Activated T-cell treated with anti-CD3 and anti-CD28 coated beads, Interleukin-2, amount 50 U/mL, for 24 hours (primary cell): ENCODE data around the gene RMI2.

ENCODE experiments used
- DNase-seq: peaks from one replicate; pipeline ENCODE4 v3.0.0-alpha.2; 2020
- H3K27ac Mint-ChIP-seq: 2 replicates; pipeline ENCODE4 v1.8.0; 2020; ENCODE audit warnings: mild to moderate bottlenecking, mixed read lengths
- H3K27me3 Mint-ChIP-seq: 2 replicates; pipeline ENCODE4 v1.8.0; 2020; ENCODE audit warnings: mixed read lengths
- H3K36me3 Mint-ChIP-seq: 2 replicates; pipeline ENCODE4 v1.8.0; 2020; ENCODE audit warnings: low read depth, mixed read lengths
- H3K4me1 Mint-ChIP-seq: 2 replicates; pipeline ENCODE4 v1.8.0; 2020; ENCODE audit warnings: low read depth, mixed read lengths
- H3K4me3 Mint-ChIP-seq: 2 replicates; pipeline ENCODE4 v1.8.0; 2020; ENCODE audit warnings: mild to moderate bottlenecking, moderate library complexity, mixed read lengths
- H3K9me3 Mint-ChIP-seq: 2 replicates; pipeline ENCODE4 v1.8.0; 2020; ENCODE audit warnings: mixed read lengths

The RMI2 gene

GRCh38 chr16:11306381-11306780 lies 38.9 kb upstream of the RMI2 start:
- Mint-ChIP-seq H3K9me3 (no peaks in the 10 kb centered on the region), H3K4me3 (no peak overlapping the region), H3K36me3 (no peaks in the 10 kb centered on the region), H3K4me1 (peaks cover 31% of the 10 kb centered on the region), H3K27me3 (no peaks in the 10 kb centered on the region), H3K27ac (no peak overlapping the region)
- no peak for DNase-seq

- Mint-ChIP-seq H3K27me3 (no peaks in the 10 kb centered on the region), H3K36me3 (no peaks in the 10 kb centered on the region), H3K9me3 (no peaks in the 10 kb centered on the region), H3K27ac (no peak overlapping the region), H3K4me3 (no peak overlapping the region), H3K4me1 (peaks cover 37% of the 10 kb centered on the region)
- DNase-seq, result no peak
Observed at GRCh38 chr16:11306997-11307638, 38.1 kb upstream of the RMI2 start.

- peaks cover 44% of the 10 kb centered on the region for H3K4me1 Mint-ChIP-seq
- no peak for DNase-seq
- H3K9me3 Mint-ChIP-seq, result no peaks in the 10 kb centered on the region
- H3K4me3 Mint-ChIP-seq, result no peak overlapping the region
- H3K36me3 Mint-ChIP-seq, result no peaks in the 10 kb centered on the region
- no peaks in the 10 kb centered on the region for H3K27me3 Mint-ChIP-seq
- H3K27ac Mint-ChIP-seq, result no peak overlapping the region
Observed at GRCh38 chr16:11307639-11308492, 37.4 kb upstream of the RMI2 start.

- H3K9me3 Mint-ChIP-seq, result no peaks in the 10 kb centered on the region
- peaks cover 53% of the 10 kb centered on the region for H3K4me1 Mint-ChIP-seq
- no peak overlapping the region for H3K27ac Mint-ChIP-seq
- no peak for DNase-seq
- H3K36me3 Mint-ChIP-seq, result no peaks in the 10 kb centered on the region
- H3K4me3 Mint-ChIP-seq, result no peak overlapping the region
- no peaks in the 10 kb centered on the region for H3K27me3 Mint-ChIP-seq
Observed at GRCh38 chr16:11308493-11309283, 36.6 kb upstream of the RMI2 start.

- no peak for DNase-seq
- Mint-ChIP-seq H3K4me3 (no peak overlapping the region), H3K9me3 (no peaks in the 10 kb centered on the region), H3K27ac (no peak overlapping the region), H3K27me3 (no peaks in the 10 kb centered on the region), H3K4me1 (peaks cover 55% of the 10 kb centered on the region), H3K36me3 (no peaks in the 10 kb centered on the region)
Observed at GRCh38 chr16:11309895-11310633, 35.2 kb upstream of the RMI2 start.

- H3K4me3 Mint-ChIP-seq, result no peak overlapping the region
- no peaks in the 10 kb centered on the region for H3K27me3 Mint-ChIP-seq
- peak overlapping the region; percentile 76 for H3K27ac Mint-ChIP-seq
- H3K4me1 Mint-ChIP-seq, result peaks cover 55% of the 10 kb centered on the region
- DNase-seq, result no peak
- no peaks in the 10 kb centered on the region for H3K36me3 Mint-ChIP-seq
- H3K9me3 Mint-ChIP-seq, result no peaks in the 10 kb centered on the region
Observed at GRCh38 chr16:11310634-11310977, 34.7 kb upstream of the RMI2 start.

- H3K4me3 Mint-ChIP-seq, result peak overlapping the region; percentile 25
- H3K4me1 Mint-ChIP-seq, result peaks cover 55% of the 10 kb centered on the region
- peak overlapping the region; percentile 76 for H3K27ac Mint-ChIP-seq
- H3K36me3 Mint-ChIP-seq, result no peaks in the 10 kb centered on the region
- DNase-seq, result no peak
- H3K27me3 Mint-ChIP-seq, result no peaks in the 10 kb centered on the region
- no peaks in the 10 kb centered on the region for H3K9me3 Mint-ChIP-seq
Observed at GRCh38 chr16:11310997-11311561, 34.2 kb upstream of the RMI2 start.

GRCh38 chr16:11312718-11313492 lies 32.4 kb upstream of the RMI2 start:
- Mint-ChIP-seq H3K27ac (peak overlapping the region; percentile 50), H3K4me3 (no peak overlapping the region), H3K4me1 (peaks cover 50% of the 10 kb centered on the region), H3K27me3 (no peaks in the 10 kb centered on the region), H3K36me3 (no peaks in the 10 kb centered on the region), H3K9me3 (no peaks in the 10 kb centered on the region)
- no peak for DNase-seq

- H3K4me1 Mint-ChIP-seq, result peaks cover 46% of the 10 kb centered on the region
- no peaks in the 10 kb centered on the region for H3K9me3 Mint-ChIP-seq
- DNase-seq, result no peak
- peak overlapping the region; percentile 23 for H3K27ac Mint-ChIP-seq
- no peaks in the 10 kb centered on the region for H3K36me3 Mint-ChIP-seq
- no peak overlapping the region for H3K4me3 Mint-ChIP-seq
- no peaks in the 10 kb centered on the region for H3K27me3 Mint-ChIP-seq
Observed at GRCh38 chr16:11313493-11314308, 31.6 kb upstream of the RMI2 start.

GRCh38 chr16:11314309-11314894 lies 30.9 kb upstream of the RMI2 start:
- no peaks in the 10 kb centered on the region for H3K9me3 Mint-ChIP-seq
- no peaks in the 10 kb centered on the region for H3K27me3 Mint-ChIP-seq
- H3K27ac Mint-ChIP-seq, result no peak overlapping the region
- peaks cover 41% of the 10 kb centered on the region for H3K4me1 Mint-ChIP-seq
- no peak overlapping the region for H3K4me3 Mint-ChIP-seq
- no peak for DNase-seq
- H3K36me3 Mint-ChIP-seq, result no peaks in the 10 kb centered on the region

GRCh38 chr16:11315510-11315909 lies 29.7 kb upstream of the RMI2 start:
- Mint-ChIP-seq H3K4me3 (no peak overlapping the region), H3K9me3 (no peaks in the 10 kb centered on the region), H3K27ac (no peak overlapping the region), H3K36me3 (no peaks in the 10 kb centered on the region), H3K27me3 (no peaks in the 10 kb centered on the region), H3K4me1 (peaks cover 33% of the 10 kb centered on the region)
- no peak for DNase-seq

GRCh38 chr16:11316331-11317015 lies 28.8 kb upstream of the RMI2 start:
- Mint-ChIP-seq H3K4me1 (peaks cover 24% of the 10 kb centered on the region), H3K27ac (no peak overlapping the region), H3K27me3 (no peaks in the 10 kb centered on the region), H3K9me3 (no peaks in the 10 kb centered on the region), H3K36me3 (no peaks in the 10 kb centered on the region), H3K4me3 (no peak overlapping the region)
- DNase-seq, result no peak
